Colonic mucosa (tissue), 4 donors: ENCODE results near the gene VAPA. TPM values are rescaled to one million over a fixed set of nuclear protein-coding genes. Genes with fewer than 3 reads are reported as not detected.

Experiments used
- DNase-seq: peaks from one replicate; pipeline ENCODE4 v3.0.0-alpha.2; 2020
- H3K27ac ChIP-seq: fragments of 200-600 bp; one replicate; pipeline ENCODE4 v1.8.0; 2021
- H3K27me3 ChIP-seq: fragments of 200-600 bp; one replicate; pipeline ENCODE4 v1.8.0; 2021
- H3K36me3 ChIP-seq: fragments of 200-600 bp; one replicate; pipeline ENCODE4 v1.8.0; 2021
- H3K4me1 ChIP-seq: fragments of 200-600 bp; one replicate; pipeline ENCODE4 v1.8.0; 2021; ENCODE audit warnings: mild to moderate bottlenecking
- H3K4me3 ChIP-seq: fragments of 200-600 bp; one replicate; pipeline ENCODE4 v1.8.0; 2021
- H3K9ac ChIP-seq, 2 donors: one replicate each; pipeline ENCODE4 v1.7.0; 2013; ENCODE audit warnings: control low read depth in 2 of 2, low read depth in 2 of 2, low read length in 2 of 2
- H3K9me3 ChIP-seq: fragments of 200-600 bp; one replicate; pipeline ENCODE4 v1.8.0; 2021
- CTCF ChIP-seq: fragments of 200-600 bp; IDR thresholded peaks from one replicate; pipeline ENCODE4 v1.8.0; 2022; ENCODE audit warnings: antibody characterized with exemption, mild to moderate bottlenecking
- intact Hi-C: fragments of 100-400 bp; cut with DNase I; formaldehyde crosslinking; loops from one replicate; pipeline ENCODE4 v1.14.1; 2022
- total RNA-seq, 2 donors: library from RNA; stranded (reverse); fragmentation: NEBNext Ultra II Directional in 1 of 2; extraction: Animal tissue kit (Norgen Biotek cat#: 25700) in 1 of 2; gene quantifications; one replicate each; pipeline ENCODE4 v1.2.1, GENCODE V29; 2021
- donor health status: healthy.
- donor health status: DM: no; HTN: no; CAD: no.
- donor health status: DM: no; HTN: no; CAD: no.

Gene VAPA
- total RNA-seq, 2 donors from 2014 or later = 224 to 295 TPM

- H3K27me3 ChIP-seq = no peaks in the 10 kb centered on the region
- DNase-seq = no peak
- H3K9ac ChIP-seq = no peak overlapping the region
- H3K4me1 ChIP-seq = no peaks in the 10 kb centered on the region
- H3K27ac ChIP-seq = no peak overlapping the region
- no peak overlapping the region for H3K4me3 ChIP-seq
- TF ChIP-seq CTCF = no peak
- no peaks in the 10 kb centered on the region for H3K36me3 ChIP-seq
- intact Hi-C loops = no loop called here
- H3K9me3 ChIP-seq = no peaks in the 10 kb centered on the region
Measured at GRCh38 chr18:9985641-9986040, 71.8 kb downstream of the VAPA start.

- TF ChIP-seq CTCF = no peak
- intact Hi-C loops = no loop called here
- no peaks in the 10 kb centered on the region for H3K9me3 ChIP-seq
- no peak overlapping the region for H3K9ac ChIP-seq
- H3K27ac ChIP-seq = no peak overlapping the region
- H3K4me1 ChIP-seq = no peaks in the 10 kb centered on the region
- H3K4me3 ChIP-seq = no peak overlapping the region
- no peaks in the 10 kb centered on the region for H3K27me3 ChIP-seq
- DNase-seq = no peak
- no peaks in the 10 kb centered on the region for H3K36me3 ChIP-seq
Measured at GRCh38 chr18:9986156-9986930, 72.5 kb downstream of the VAPA start.

- Histone ChIP-seq H3K4me3 (no peak overlapping the region), H3K27ac (no peak overlapping the region), H3K4me1 (no peaks in the 10 kb centered on the region), H3K9ac (no peak overlapping the region), H3K27me3 (no peaks in the 10 kb centered on the region), H3K36me3 (no peaks in the 10 kb centered on the region), H3K9me3 (no peaks in the 10 kb centered on the region)
- no peak for DNase-seq
- intact Hi-C loops = no loop called here
- no peak for TF ChIP-seq CTCF
Measured at GRCh38 chr18:9987345-9987744, 73.5 kb downstream of the VAPA start.

GRCh38 chr18:9987931-9988330 lies 74.1 kb downstream of the VAPA start:
- Histone ChIP-seq H3K9ac (no peak overlapping the region), H3K4me3 (no peak overlapping the region), H3K27ac (no peak overlapping the region), H3K27me3 (no peaks in the 10 kb centered on the region), H3K4me1 (no peaks in the 10 kb centered on the region), H3K36me3 (no peaks in the 10 kb centered on the region), H3K9me3 (no peaks in the 10 kb centered on the region)
- DNase-seq = no peak
- no peak for TF ChIP-seq CTCF
- intact Hi-C loops = no loop called here

- no peak for DNase-seq
- no peak overlapping the region for H3K4me3 ChIP-seq
- H3K27ac ChIP-seq = no peak overlapping the region
- H3K9ac ChIP-seq = no peak overlapping the region
- TF ChIP-seq CTCF = no peak
- H3K36me3 ChIP-seq = no peaks in the 10 kb centered on the region
- H3K4me1 ChIP-seq = no peaks in the 10 kb centered on the region
- no peaks in the 10 kb centered on the region for H3K27me3 ChIP-seq
- intact Hi-C loops = no loop called here
- H3K9me3 ChIP-seq = no peaks in the 10 kb centered on the region
Measured at GRCh38 chr18:9988665-9989064, 74.8 kb downstream of the VAPA start.
